GM21390 (cell line): ENCODE results near the gene DIP2B.
"Not testable (repeated sequence)": the region's sequence is repeated elsewhere in the genome, so short reads cannot be mapped to it uniquely, and the experiment has no call there.

ENCODE experiments used
- ATAC-seq: cut with Tn5 transposase; IDR thresholded peaks from one replicate; pipeline ENCODE4 v1.9.1; 2021; ENCODE audit not compliant: unreplicated experiment

DIP2B gene

DNA sequence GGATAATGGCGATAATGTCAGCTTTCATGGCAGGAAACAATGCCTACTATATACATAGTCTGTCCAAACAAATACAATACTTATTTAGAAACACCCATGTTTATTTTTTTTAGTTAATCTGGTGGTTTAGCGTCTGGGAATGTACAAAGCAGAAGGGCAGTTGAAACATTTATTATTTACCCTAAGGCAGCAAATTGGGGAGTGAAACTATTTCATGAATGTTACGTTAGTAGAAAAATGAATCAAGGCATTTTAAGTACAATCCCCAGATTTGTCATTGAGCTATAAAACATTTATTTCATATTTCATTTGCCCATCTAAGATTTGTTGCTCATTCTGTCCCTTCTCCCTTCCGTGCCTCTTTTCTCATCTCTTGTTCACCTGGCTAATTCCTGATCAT, 172.0 kb downstream of the DIP2B start:
- ATAC-seq: no peak

DNA sequence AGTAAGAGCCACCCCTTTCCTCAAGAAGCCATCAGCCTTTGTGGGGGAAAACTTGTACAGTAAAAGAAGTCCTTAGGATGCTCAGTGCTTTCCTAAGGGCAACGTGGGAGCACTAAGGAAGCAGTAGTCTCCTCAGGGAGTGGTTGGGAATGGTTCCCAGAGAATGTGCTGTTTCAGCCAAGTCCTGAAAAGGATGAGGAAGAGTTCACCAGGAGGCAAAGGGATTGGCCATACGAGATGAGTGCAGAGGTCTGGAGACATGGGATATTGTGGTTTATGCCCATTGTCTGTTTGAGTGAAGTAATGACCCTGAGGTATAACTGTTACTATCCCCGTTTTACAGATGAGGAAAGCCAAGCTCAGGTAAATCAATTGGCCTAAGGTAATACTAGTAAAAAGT, 173.1 kb downstream of the DIP2B start:
- no peak for ATAC-seq

DNA sequence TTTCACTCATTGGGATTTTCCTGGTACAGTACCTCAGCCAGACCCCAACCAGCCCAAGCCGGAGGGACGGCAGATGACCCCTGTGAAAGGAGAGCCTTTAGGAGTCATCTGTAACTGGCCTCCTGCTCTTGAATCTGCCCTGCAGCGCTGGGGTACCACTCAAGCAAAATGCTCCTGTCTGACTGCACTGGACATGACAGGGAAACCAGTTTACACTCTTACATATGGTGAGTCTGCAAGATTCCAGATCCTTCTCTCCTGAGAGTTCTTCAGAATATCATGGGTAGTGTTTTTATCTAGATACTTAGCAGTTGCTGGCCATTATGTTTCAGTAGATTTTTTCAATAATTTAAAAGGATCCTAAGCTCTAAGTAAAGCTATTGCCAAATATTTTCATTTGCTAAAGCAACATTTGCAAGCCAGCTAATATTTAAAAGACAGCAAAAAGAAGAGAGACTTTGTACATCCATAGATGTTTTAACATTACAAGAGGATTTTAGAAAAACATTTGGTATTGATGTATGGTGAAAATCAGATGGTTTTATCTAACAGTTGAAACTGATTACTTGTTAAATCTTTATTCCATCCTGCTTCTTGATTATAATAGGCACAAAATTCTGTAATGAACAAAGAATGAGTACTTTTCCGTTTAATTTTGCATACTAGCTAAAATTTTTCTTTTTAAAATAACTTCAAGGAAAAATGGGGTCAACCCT, 174.0 kb downstream of the DIP2B start:
- ATAC-seq: no peak

DNA sequence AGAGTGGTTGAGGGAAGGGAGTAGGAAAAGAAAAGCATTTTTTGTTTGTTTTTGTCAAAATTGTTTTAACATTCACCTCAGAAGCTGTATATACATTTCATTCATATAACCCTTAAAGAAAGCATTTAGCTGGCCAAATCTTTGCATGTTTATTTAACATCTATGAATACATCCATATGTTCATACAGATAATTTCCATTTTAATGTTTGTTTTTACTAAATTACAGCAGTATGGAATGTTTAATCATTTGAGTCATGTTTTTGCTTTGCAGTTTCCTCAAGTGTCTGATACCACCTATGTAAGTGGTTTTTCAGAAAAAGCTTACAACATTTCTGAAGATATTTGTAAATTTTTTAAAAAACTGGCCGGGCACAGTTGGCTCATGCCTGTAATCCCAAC, 174.8 kb downstream of the DIP2B start:
- no peak for ATAC-seq

DNA sequence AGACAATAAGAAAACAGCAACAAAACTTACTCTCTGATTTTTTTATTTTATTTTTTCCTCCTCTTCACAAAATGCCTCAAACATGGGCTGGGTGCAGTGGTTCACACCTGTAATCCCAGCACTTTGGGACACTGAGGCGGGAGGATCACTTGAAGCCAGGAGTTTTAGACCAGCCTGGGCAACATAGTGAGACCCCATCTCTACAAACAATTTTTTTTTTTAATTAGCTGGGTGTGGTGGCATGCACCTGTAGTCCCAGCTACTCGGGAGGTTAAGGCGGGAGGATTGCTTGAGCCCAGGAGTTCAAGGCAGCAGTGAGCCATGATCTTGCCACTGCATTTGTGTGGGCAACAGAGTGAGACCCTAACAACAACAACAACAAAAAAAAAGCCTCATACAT, 176.3 kb downstream of the DIP2B start:
- not testable (repeated sequence) for ATAC-seq

DNA sequence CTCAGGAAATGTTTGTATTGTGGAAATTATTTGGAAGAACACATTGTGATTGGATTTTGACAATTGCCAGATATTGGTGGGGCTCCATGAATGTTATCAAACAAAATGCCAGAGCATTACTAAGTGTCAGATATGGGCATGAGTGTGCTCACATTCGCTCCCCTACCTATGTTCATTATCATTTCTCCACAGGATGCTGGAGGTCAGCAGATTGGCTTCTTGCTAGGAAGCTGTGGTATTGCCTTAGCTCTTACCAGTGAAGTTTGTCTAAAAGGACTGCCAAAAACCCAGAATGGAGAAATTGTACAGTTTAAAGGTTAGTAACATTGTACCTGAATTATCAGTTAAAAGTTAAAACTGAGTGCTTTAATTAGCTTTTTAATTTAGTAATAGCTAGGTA, 180.9 kb downstream of the DIP2B start:
- ATAC-seq: no peak

DNA sequence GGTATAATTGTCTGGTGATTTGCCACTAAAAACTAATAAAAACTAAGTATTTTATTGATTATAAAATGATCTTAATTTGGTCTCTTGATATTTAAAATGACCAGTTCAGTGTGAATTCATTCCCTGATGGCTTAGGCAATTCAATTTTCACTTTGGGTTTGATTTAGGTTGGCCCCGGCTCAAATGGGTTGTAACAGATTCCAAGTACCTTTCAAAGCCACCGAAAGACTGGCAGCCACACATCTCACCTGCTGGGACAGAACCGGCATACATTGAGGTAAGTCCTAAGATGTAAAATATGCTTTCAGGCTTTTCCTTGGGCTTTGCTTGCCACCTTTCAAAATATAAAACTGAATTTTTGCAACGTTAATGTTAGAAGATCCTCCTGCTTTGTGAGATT, 181.6 kb downstream of the DIP2B start:
- ATAC-seq: no peak

DNA sequence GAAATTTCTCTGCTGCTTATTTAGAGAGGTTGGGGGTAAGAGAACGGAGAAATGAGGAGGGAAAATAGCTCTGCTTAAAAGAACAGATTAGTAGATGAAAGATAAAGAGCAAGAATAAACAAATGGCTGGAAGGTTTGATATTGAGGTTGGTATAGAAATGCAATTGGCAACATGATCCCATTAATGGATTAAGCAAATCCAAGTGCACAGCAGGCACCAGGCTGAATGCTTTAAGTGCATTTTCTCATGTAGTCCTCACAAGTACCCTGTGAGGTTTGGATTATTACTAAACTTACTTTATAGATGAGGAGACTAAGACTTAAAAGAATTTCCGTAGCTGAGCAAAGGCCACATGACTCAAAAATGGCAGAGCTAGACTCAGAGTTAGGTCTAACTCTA, 182.2 kb downstream of the DIP2B start:
- no peak for ATAC-seq

DNA sequence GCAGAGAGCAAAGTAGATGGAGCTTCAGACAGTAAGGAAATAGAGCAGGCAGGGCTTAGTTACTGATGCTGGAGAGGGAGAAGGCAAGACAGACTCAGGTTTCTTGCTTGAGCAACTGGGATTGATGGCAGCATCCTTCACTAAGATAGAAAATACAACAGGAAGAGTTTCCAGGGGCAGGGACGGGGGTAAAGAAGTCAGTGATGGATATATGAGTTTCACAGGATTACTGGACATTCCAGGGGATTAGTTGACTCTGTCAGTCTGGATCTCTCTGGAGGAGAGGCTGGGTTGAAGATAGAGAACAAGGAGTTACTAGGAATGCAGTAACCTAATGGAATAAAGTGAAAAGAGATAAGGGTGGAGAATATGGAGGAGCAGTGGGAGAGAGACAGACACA, 184.7 kb downstream of the DIP2B start:
- no peak for ATAC-seq

DNA sequence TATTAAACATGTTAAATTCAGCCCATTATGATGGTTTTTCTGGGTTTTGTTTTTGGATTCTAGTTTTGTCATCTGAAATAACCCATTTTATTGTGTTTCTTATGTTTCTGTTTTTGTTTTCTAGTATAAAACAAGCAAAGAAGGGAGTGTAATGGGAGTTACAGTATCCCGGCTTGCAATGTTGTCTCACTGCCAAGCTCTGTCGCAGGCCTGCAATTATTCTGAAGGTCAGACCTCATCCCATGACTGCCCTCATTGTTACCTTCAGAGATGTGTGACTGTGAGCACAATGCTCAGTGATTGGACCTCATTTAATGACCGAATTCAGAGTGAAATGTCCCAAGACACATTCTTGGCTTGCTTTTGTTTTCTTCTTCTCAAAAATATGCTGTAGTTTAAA, 186.1 kb downstream of the DIP2B start:
- no peak for ATAC-seq

DNA sequence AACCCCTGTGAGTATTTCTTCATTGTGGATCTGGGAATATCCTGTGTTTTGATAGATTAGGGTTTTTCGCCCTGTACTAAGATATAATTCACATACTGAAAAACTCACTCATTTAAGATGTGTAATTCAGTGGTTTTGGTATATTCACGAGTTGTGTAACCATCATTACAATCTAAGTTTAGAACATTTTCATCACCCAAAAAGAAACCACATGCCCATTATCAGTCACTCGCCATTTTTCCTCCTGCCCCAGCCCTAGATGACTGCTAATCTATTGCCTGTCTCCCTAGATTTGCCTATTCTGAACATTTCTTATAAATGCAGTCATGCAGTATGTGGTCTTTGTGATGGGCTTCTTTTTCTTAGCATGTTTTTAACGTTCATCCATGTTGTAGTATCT, 191.2 kb downstream of the DIP2B start:
- ATAC-seq: no peak

DNA sequence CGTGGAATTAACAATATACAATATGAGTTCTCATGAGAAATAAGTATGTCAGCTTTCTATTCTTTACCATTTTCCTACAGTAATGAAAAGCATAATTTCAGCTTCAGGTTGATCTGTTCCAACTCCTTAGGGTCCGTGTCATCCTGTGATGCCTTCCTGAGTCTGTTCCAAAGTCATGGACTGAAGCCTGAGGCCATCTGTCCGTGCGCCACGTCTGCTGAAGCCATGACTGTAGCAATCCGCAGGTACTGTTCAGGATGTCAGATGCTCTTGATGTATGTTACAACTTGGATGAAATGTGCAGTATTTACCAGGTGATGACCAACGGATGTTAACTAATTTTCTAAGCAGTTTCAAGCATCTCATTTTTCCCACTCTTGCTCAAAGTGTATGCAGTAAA, 192.1 kb downstream of the DIP2B start:
- ATAC-seq: no peak

DNA sequence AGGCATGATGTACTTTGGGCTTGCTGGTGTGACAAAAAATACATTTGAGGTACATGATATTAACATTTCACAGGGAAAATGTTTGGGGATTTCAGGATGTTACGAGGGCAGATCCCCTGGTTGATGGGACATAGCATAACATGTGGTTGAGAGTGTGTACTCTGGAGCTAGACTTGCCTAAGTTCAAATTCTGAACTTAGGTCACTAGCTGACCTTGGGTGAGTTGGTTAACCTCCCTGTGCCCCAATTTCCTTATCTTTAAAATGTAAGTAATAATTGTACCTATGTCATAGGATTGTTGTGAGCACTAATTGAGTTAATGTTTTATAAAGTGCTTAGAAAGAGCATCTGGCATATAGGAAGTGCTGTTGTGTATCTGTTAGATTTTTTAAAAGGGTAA, 194.4 kb downstream of the DIP2B start:
- no peak for ATAC-seq

DNA sequence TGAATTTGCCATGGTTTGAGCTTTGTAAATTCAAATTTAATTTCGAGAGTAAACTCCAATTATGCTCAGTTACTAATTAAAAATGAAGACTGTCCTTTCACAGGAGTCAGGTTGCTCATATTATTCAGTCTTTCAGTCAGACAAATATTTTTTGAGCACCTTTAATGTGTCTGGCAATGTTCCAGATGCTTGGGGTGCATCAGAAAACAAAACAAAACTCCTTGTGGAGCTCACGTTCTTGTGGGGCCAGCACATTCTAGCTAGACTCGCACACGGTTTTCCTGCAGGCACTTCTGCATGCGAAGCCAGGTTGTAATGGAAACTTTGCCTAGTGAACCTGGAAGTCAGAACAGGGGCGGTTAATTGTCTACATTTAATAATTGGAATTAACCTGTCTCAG, 195.2 kb downstream of the DIP2B start:
- no peak for ATAC-seq

DNA sequence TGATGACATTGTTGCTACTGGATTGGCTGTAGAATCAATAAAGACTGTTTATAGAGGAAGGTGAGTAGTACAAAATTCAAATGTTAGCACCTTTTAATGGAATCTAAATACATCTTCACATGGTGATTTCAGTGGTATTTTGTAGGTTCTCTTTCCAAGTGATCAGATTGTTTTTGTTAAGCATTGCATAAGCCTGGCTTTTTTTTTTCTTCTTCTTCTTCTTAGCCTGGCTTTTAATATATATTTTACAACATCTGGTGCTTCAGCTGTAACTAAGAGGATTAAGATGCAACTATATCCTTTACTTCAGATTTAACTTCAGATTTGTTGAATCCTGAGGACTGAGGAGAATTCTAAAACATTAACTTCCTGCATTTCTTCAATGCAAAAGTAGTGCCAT, 201.8 kb downstream of the DIP2B start:
- no peak for ATAC-seq

DNA sequence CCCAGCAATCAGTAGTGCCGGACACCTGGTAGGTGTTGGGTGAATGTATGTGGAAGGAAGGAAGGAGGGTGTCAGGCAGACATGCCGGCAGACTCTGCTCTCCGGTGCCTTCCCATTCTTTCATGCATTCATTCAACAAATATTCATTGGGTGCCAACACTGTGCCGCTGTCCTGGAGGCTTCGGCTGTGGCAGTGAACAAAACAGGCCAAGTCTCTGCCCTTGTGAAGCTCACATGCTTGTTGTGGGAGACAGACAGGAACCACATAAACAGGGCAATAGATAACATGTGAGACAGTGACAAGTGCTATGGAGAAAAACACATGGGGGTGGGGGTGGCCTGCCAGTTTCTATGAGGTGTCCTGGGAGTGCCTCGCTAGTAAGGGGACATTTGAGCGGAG, 202.6 kb downstream of the DIP2B start:
- ATAC-seq: no peak

DNA sequence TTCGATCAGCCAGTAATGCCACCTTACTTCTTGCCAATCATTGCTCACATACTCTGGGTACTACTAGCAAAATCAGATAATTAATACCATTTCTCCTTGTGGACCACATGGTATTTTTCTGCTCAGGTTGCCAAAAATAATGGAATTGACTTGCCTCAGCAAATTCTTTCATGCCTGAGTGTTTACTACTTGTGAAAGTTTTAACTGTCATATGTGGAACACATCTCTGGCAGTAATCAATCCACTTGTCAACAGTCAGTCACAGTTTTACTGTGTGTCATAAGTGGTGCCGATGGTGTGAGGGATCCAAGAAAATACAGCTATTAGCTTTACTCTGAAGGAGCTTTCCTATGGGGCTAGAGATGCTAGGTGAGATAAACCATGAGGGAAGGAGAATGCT, 203.8 kb downstream of the DIP2B start:
- ATAC-seq: no peak

DNA sequence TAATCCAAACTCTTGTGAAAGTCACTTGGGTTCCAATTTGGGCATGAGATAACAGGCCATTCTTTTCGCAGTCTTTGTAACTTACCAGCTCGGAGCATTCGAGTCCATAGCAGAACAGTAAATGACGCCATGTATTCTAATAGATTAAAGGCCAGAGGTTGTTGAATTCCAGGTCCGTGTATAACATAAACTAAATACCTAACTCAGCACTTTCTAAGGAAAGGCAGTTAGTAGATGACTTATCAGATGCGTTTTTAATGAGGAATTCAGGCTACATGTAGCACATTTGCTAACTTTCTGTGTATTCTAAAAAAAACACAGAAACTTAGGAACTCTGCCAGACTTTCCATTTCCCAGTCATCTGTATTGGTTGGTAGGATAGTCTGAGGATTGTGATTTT, 206.3 kb downstream of the DIP2B start:
- ATAC-seq: no peak

DNA sequence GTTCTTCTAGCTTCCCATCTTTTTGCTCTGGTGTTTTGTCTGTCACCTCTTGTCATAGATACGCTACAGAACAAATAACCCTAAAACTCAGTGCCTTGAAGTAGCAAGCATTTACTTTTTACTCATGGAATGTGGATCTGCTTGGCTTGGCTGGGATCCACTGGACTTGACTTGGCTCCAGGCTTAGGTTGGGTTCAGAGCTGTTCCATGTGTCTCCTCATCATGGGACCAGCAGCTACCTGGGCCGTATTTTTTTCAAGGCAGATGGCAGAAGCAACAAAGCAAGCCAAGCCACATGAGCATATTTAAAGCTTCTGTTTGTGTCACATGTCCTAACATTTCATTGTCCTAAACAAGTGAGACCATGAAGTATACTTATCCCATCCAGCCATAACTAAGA, 210.4 kb downstream of the DIP2B start:
- ATAC-seq: no peak

DNA sequence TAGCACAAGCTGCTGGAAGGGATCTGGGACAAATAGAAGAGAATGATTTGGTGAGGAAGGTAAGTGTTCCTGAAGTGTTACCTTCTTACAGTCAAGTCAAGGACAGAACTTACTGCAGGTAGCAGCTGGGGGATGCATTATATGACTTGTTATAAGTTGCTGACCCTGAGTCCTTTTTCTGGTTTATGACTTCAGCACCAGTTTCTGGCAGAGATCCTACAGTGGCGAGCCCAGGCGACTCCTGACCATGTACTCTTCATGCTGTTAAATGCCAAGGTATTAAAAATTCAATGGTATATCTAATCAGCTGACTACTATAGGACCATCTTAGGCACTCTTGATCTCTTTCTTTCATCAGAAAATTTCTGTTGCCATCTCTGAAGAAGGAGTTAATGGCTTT, 214.0 kb downstream of the DIP2B start:
- ATAC-seq: no peak

DNA sequence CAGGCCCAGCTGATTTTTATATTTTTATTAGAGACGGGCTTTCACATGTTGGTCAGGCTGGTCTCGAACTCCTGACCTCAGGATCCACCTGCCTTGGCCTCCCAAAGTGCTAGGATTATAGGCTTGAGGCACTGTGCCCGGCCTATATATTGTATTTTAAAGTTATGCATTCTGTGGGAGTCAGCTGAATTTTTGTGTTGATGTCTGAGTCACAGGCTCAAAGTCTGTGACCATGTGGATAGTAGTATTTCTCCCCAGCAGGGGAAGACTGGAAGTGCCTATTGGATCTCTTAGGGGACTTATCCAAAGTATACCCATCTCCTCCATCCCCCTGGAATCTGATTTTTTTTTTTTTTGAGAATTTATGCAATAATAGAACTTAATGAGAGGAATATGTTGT, 215.3 kb downstream of the DIP2B start:
- no peak for ATAC-seq

DNA sequence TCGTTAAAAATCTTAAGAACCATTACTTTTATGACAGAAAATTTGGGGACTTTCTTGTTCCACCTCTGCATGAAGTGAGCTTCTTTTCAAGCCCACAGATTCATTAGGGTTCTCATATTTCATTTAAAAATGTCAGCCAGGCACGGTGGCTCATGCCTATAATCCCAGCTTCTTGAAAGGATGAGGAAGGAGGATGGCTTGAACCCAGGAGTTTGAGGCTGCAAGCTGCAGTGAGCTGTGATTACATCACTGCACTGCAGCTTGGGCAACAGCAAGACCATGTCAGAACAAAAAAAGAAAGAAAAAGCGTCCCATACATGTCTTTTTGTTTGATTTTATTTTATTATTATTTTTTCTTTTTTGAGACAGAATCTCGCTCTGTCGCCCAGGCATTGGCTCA, 215.7 kb downstream of the DIP2B start:
- no peak for ATAC-seq

DNA sequence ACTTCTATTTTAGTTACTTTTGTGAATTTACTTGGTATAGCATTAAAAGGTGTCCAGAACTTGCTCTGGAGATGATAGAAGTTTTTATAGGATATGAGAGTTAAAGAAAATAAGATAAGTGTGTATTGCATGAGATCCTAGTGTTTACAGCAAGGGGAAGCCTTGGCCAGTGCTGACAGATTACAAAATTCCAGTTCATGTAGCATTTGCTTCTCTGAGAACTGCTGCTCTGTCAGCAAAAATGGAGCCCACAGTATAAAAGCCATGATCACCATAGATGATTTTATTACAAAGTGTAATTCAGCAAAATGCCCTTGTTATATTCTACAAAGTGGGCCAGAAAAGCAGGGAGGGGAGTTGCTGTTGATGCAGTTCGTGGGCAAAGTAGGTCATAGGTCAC, 219.1 kb downstream of the DIP2B start:
- no peak for ATAC-seq
